Activated CD8-positive, alpha-beta memory T cell treated with anti-CD3 and anti-CD28 coated beads for 1 hour (primary cell): ENCODE results near the gene MT1X.
"Not testable (repeated sequence)": the region's sequence is repeated elsewhere in the genome, so short reads cannot be mapped to it uniquely, and the experiment has no call there.

Experiments used
- DNase-seq, 2 donors: peaks; one replicate each; pipeline ENCODE4 v3.0.0-alpha.2; 2020; ENCODE audit warnings: low read depth in 1 of 2; ENCODE audit errors: extremely low read depth in 1 of 2

The MT1X gene

DNA sequence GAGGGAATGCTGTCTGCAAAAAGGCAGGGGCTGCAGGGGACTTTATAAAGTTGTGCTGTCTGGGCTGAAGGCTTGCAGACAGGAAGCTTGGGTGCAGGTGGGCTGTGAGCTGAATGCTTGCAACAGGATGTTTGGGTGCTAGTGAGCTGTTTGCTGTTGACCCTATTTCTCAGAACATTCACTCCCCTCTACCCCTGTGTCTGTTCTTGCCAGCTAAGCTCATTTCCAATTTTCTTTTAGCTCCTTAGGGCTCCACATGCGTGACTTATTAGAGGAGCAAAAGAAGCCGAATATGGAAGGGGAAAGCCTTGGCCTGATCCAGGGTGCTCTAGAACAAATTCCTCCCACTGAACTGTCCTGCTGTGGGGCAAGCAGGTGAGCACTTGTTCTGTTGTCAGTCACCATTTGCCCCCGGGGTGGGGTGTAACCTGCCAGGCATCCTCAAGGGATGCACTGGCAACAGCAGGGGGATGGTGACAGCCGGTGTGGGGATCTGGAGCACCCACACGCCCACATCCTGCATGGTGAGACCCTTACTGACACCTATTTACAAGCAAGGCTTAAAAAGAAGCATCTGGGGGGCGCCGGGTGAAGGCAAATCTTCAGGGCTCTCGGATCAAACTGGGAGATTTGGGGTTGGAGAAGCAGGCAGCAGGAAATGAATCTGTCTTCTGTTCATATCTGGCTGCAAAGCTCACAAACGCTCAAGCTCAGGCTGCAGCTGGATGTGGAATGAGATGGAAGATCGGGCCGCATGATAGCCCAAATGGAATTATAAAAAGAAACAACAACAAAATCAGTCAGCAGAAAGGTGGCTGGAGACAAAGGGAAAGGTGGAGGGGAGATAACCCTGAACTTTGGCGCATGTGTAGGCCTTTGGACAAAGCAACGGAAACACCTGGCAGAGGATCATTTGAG lies 26.5 kb downstream of the MT1X start:
- no peak for DNase-seq

DNA sequence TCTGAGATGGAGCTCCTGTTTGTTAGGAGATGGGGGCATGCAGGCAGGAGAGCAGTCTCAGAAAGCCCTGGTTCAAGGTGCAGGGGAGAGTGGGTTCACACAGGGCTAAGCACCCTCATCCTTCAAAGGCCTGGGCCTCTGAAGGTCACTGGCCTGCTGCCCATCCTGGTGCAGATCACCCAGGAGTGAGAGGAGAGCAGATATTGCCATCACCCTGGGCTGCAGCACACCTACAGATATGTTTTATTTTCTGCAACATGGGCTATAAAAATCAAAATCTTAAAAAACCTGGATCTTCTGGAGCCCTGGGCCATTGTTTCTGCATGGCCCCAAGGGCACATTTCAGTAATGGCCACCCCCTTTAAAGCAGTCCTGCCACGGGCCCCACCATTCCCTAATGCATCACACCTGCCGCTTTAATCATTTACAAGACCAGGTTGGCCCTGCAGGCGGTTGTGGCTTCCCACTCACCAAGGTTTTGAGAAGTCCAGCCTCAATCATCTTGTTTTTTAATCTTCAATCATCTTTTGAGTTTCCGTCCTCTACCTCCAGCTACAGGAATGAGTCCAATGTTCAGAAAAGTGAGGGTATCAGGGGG lies 27.3 kb downstream of the MT1X start:
- no peak for DNase-seq

DNA sequence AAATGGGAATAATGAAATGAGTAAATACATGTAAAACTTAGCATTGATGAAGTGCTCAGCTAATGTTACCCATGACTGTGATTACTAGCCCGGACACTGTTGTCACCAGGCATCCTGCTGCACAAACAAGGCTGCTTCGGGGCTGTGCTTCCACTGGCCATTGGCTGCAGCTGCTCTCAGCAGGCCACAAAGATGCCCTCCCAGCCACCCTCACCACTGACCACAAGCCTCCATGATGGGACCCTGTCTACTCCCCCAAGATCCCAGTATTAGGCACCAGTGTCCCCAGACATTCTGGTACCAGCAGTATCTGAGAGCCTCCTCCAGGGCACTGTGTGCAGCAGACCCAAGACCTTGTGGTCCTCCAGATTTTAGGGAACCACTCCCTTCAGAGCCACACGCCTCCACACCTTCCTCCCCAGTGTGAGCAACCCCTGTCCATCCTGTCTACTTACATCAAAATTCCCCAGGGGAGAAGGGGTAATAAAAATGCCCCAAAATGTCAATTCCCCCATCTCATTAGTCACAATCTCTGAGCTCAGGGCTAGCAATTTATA lies 28.0 kb downstream of the MT1X start:
- no peak for DNase-seq

DNA sequence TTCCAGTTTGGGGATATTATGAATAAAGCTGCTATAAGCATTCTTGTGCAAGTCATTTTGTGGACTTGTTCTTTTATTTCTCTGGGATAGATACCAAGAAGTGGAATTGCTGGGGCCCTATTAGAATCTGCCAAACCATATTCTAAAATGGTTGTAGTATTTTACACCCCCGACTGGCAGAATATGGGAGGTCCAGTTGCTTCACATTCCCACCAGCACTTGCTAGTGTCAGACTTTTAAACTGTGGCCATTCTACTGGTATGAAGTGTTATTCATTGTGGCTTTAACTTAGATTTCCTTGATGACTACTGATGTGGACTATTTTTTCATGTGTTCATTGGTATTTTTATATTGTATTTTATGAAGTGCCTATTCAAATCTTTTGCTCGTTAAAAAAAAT lies 29.6 kb downstream of the MT1X start:
- no peak for DNase-seq

DNA sequence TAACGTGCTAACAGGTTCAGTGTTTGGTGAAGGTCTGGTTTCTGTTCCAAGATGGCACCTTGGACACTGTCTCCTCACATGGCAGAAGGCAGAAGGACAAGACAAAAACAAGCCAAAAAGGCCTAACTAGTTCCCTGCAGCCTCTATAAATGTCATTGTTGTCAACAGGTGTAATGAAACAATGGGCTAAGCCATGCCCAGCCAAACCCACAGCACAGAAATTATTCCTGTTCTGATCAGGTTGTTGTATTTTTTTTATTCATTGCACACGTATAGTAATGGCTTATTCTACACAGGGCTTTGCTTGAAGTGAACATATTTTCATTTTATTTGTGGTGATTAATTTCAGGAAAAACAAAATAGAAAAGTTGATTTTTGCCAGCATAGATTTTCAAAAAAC lies 31.5 kb downstream of the MT1X start:
- DNase-seq: no peak

DNA sequence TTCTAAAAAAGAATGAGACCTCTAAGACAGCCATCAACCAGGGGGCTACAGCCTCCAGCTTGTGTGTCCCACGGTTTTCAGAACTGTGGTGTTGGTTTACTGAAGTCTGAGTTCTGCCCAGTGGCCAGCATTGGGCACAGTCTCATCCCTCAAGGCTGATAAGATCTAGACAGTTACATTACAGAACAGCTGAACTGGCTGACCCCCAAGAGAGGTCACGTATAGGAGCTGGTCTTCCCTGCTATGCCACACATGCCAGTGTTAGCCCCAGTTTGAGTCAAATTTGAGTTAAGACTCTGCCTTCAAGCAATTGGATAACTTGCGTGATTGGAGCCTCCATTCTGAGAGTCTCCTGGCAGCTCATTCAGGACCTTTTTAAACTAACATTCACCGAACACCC lies 32.9 kb downstream of the MT1X start:
- DNase-seq: no peak

DNA sequence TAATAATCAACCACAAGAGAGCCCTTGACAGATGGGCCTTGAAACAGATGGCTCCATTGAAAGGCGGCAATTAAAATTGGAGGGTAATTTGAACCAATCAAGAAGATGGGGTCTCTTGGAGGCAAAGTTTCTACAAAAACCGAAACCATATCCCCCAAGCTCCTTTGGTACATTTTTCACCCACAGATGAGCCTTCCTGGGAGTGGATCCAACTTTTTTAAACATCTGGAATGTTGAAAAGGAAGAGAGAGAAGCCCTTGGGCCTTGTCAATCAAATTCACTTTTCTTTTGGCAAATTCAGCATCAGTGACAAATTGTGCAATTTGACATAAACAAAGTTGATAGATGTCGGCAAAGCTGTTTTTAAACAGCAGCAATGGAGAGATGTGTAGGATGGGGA lies 34.5 kb downstream of the MT1X start:
- DNase-seq: no peak

DNA sequence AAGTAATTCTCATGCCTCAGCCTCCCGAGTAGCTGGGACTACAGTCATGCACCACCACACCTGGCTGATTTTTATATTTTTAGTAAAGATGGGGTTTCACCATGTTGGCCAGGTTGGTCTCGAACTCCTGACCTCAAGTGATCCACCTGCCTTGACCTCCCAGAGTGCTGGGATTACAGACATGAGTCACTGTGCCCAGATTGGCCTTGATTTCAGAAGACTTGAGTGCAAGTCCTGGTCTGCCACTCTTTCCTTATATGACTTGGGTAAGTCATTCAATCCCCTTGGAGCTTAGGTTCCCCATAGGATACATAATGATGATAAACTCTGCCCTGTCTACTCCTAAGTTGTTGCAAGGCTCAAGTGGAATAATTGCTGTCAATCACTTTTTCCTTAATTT lies 35.3 kb downstream of the MT1X start:
- DNase-seq: not testable (repeated sequence)

DNA sequence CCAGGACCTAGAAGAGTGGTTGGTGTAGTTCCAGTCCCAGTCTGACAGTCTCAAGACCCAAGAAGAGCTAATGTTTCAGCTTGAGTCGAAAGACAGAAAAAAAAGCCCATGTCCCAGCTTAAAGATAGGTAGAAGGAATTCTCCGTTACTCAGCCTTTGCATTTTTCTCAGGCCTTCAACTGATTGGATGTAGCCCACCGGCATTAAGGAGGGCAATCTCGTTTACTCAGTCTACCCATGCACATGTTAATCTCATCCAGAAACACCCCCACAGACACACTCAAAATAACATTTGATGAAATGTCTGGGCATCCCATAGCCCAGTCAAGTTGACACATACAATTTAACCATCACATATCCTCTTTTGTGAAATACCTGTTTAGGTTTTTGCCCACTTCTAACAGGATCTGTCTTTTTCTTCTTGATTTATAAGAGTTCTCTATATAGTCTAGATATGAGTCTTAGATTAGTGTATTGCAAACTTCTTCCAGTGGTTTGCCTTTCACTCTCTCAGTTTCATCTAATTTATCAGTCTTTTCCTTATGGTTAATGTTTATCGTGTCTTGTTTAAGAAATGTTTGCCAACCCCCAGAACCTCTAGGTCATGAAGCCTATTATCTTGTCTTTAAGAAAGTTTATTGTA lies 40.1 kb downstream of the MT1X start:
- DNase-seq: no peak

DNA sequence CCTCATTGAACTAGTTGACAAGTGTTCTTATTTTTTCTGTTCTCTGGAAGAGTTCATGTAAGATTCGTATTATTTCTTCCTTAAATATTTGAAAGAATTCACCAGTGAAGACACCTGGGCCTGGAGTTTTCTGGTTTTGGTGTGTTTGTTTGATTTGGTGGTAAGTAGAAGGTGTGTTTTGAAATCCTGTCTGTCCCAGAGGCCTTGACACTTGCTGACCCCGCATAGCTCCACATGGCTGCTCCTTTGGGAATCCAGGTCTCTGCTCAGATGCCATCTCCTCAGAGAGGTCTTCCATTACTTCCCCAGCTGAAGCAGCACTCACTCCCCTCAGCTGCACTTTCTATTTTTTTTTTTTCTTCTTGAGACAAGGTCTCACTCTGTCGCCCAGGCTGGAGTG lies 41.9 kb downstream of the MT1X start:
- DNase-seq: no peak

DNA sequence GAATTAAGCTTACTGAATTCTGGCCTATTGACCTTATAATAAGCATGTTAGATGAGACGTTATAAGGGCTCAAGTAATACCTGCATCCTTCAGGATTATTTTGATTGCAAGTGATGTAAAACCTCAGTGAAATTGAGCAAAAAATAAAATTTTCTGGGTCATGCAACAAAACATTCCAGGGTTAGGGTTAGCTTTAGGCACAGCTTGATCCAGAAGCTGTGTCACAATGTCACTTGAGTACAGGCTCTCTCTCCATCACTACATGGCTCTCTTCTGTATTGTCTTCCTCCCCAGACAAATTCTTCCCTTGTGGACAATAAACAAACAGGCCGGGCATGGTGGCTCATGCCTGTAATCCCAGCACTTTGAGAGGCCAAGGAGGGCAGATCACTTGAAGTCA lies 44.0 kb downstream of the MT1X start:
- DNase-seq: no peak

DNA sequence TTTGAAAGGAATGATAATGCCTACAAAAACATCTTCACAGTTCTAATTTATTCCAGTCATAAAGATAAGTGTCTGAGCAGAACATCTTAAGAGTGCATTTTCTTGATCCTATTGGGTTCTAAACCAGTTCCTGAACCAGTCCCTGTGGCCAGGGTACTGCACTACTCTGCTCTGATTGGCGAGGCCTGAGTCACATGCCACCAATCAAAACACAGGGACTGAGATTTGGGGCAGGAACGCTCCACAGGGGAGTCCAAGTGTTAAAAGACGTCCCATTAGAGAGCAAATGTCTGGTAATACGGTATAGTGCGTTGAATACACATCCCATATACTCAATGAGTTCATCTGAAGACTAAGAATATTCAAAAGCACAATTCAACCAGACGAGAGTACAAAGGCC lies 44.7 kb downstream of the MT1X start:
- DNase-seq: no peak

DNA sequence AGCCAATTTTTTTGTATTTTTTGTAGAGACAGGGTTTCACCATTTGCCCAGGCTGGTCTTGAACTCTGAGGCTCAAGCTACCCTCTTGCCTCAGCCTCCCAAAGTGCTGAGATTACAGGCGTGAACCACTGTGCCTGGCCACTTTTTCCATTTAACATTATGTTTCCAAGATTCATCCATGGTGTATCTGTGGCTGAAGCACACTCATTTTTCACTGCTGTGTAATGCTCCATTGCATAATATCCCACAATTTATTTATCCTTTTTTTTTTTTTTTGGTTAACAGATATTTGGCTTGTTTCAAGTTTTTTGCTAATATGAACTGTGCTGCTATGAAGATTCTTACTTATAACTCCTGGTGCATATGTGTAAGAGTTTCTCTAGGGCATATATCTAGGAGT lies 45.8 kb downstream of the MT1X start:
- no peak for DNase-seq

DNA sequence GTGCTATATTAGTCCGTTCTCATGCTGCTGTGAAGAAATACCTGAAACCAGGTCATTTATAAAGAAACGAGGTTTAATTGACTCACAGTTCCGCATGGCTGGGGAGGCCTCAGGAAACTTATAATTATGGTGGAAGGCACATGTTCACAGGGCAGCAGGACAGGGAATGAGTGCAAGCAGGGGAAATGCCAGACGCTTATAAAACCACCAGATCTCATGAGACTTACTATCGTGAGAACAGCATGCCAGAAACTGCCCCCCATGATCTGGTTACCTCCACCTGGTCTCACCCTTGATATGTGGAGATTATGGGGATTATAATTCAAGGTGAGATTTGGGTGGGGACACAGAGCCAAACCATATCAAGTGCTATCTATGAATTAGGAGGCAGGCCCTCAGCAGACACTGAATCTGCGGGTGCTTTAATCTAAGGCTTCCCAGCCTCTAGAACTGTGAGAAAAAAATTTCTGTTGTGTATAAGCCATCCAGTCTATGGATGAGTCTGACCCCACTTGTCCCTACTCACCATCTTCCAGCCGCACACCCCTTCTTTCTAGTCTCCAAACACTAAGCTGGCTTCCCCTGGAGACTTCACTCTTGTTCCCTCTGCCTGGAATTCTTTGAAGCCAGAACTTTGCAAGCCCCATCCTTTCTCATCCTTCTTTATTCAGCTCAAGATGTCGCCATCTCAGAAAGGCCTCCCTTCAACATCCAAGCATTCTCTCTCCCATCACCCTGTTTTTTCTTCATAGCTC lies 46.9 kb downstream of the MT1X start:
- DNase-seq: no peak

DNA sequence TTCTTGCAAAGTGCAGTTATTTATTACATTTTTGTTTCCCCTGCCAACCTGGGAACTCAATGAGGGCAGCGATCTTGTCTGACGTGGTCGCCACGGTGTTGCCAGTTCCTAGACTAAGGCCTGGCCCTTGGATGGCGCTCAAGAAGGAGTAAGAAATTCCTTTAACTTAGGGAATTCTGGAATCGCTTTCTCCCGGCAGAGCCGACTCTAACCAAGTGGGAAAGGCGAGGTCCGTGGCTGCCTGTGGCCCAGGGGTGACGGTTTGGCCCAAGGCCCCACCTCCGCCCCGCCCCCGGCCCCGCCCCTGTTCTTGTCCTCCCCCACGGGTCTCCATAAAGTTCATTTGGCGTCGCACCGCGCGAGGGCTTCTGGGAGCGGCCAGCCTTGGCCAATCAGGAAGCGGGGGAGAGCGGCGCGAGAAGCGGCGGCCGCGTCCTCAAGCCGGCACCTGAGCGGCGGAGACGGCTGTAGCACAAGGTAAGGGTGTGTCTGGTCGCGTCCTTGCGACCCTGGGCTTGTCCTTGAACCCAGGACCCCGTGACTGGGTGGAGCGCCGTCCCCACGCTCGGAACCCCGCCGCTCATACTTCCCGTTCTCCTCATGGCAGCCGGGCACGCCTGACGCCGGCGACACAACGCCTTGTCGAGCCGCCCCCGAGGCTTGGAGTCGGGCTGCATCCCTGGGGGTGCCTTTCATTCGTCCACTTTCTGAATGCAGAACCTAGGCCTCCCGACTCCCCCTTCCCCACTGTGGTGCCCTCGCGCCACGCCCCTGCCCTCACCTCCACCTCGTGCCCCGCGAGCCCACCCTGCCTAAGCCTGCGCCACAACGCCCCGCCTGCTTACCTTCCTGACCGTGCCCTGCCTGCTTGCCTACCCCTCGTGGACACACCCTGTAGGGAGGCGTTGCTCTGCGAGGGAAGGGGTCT lies 47.7 kb downstream of the MT1X start, which contains the start of gene NUP93:
Gene NUP93, plus strand, starts transcription at position 395 of the 928 bp plus-strand sequence. CDS start 18,119 bp downstream, outside the sequence.
- DNase-seq: peak; percentile 73 to 79

DNA sequence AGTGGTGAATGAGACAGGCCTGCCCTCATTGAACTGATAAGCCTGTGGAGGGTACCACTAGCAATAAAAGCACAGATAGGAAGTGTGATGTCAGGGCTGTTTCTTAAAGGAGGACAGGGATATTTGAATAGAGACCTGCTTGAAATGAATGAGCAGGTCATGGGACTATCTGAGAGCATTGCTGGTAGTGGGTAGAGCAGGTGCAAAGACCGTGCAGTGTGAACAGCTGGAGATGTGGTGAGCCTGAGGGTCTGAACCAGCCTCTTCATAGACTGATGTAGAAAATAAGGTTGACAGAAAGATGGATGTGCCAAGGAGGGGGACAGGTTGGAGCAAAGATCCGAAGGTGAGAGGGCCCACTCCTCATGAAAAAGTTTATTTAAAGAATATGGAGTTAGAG lies 50.1 kb downstream of the MT1X start:
- DNase-seq: no peak

DNA sequence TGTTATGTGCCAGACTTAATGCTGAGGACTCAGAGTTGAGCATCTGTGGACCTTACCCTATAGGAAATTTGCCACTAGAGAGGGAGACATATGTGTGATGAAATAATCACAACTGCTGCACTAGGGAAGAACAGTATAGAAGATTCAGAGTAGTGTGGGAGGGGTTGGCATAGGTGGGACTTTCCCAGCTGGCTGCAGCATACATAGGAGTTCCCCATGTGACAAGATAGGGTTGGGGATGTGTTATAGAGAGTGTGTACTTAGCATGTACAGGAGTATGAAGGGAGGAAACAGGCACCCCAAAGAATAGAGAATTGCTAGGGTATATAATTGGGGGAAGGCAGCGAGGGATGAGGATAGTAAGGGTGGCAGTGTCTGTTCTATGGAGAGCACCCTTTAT lies 50.6 kb downstream of the MT1X start:
- no peak for DNase-seq
